Measurements from ENCODE around the gene IL1R1. TPM values are rescaled to one million over a fixed set of nuclear protein-coding genes. Genes with fewer than 3 reads are reported as not detected.

The IL1R1 gene
- polyA plus RNA-seq, 1 donor (not counting 4 experiments of a cell fraction or from before 2014, with no cell fraction given) = 7.5 TPM

DNA sequence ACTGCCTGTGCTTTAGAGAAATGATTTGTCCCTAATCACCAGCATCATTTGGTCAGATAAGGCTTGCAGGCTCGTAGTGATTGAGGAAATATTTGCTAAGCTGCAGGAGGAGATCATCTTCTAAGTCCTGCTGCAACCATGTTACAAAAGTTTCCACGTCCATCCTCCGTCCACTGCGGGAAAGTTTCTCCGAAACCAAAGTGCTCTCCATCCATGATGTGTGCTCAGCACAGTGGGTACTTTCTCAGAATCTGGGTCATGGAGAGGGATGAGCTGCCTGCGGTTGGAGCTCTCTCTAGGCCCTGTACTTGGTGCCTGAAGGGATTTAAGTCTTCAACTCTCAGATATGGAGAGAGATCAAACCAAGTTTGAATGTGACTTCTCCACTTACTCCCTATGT lies 83.6 kb downstream of the IL1R1 start:
- H2AFZ ChIP-seq (ENCODE audit: control insufficient read depth, low read length) = no peak overlapping the region
- H3K4me3 ChIP-seq (ENCODE audit: control insufficient read depth in 2 of 3, extremely low read depth in 1 of 3, insufficient read depth in 2 of 3, low read depth in 1 of 3, low read length in 3 of 3) = no peak overlapping the region

DNA sequence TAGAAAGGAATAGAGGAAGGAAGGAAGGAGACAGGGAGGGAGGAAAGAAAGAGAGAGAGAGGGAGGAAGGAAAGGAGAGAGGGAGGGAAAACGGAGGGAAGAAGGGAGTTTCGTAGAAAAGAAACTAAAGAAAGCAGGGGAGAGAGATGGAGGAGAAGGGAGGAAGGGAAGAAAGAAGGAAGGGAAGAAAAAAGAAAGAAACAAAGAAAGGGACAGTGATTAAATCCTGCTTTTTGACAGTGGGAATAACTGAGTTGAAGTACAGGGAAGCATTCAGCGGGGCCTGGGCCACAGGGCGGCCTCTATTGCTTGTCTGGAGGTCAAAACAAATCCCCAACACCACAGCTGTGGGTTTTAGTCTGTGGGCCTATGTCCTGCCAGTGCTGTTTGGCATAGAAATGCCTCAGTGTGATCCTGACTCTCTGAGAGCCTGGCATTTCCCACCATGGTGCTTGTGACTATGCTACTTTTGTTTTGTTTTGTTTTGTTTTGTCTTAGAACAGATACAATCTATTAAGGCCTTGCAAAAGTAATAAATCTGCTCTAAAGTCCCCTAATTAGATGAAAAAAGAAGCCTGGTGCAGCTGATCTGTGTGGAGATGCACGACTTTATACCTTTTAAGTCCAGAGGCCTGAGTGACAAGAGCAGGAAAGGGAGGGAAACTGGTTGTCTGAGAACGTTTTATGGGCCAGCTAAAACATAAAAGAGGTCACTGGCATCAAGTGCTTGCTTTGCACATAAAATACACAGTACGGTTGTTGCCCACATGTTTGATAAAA lies 84.3 kb downstream of the IL1R1 start:
- Histone ChIP-seq H3K27ac (ENCODE audit: control insufficient read depth, insufficient read depth, low read length) (peak overlapping the region; percentile 87), H3K27me3 (ENCODE audit: control insufficient read depth, extremely low read depth, insufficient read depth, low read length) (no peaks in the 10 kb centered on the region), H4K20me1 (ENCODE audit: control insufficient read depth, extremely low read depth, insufficient read depth, low read length) (no peaks in the 10 kb centered on the region), H3K4me3 (ENCODE audit: control insufficient read depth in 2 of 3, extremely low read depth in 1 of 3, insufficient read depth in 2 of 3, low read depth in 1 of 3, low read length in 3 of 3) (no peak overlapping the region), H3K9me1 (ENCODE audit: control insufficient read depth, extremely low read depth, insufficient read depth, low read length) (no peaks in the 10 kb centered on the region), H3K79me2 (ENCODE audit: control insufficient read depth, insufficient read depth, low read length) (no peaks in the 10 kb centered on the region), H2AFZ (ENCODE audit: control insufficient read depth, low read length) (no peak overlapping the region), H3K9me3 (ENCODE audit: control insufficient read depth, low read depth, low read length) (no peaks in the 10 kb centered on the region), H3K4me1 (ENCODE audit: control insufficient read depth, extremely low read depth, insufficient read depth, low read length) (peaks cover 17% of the 10 kb centered on the region), H3K4me2 (ENCODE audit: control insufficient read depth, extremely low read depth, insufficient read depth, low read depth, low read length) (peak overlapping the region; percentile 70), H3K36me3 (ENCODE audit: control insufficient read depth in 2 of 2, extremely low read depth in 1 of 2, insufficient read depth in 2 of 2, low read length in 2 of 2) (peaks cover 0 to 2% of the 10 kb centered on the region in 2 experiments), H3K9ac (ENCODE audit: control insufficient read depth, extremely low read depth, insufficient read depth, low read length) (peak overlapping the region; percentile 67)
- DNase-seq (ENCODE audit: low read depth, low spot score) = no peak
- FAIRE-seq = no peak
- TF ChIP-seq EZH2 (IDR thresholded peaks at IDR 0.05; ENCODE audit: low read length) = no peak
- TF ChIP-seq, protein P1, sequence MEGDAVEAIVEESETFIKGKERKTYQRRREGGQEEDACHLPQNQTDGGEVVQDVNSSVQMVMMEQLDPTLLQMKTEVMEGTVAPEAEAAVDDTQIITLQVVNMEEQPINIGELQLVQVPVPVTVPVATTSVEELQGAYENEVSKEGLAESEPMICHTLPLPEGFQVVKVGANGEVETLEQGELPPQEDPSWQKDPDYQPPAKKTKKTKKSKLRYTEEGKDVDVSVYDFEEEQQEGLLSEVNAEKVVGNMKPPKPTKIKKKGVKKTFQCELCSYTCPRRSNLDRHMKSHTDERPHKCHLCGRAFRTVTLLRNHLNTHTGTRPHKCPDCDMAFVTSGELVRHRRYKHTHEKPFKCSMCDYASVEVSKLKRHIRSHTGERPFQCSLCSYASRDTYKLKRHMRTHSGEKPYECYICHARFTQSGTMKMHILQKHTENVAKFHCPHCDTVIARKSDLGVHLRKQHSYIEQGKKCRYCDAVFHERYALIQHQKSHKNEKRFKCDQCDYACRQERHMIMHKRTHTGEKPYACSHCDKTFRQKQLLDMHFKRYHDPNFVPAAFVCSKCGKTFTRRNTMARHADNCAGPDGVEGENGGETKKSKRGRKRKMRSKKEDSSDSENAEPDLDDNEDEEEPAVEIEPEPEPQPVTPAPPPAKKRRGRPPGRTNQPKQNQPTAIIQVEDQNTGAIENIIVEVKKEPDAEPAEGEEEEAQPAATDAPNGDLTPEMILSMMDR (optimal IDR thresholded peaks at IDR 0.05 in 1 of 3, IDR thresholded peaks at IDR 0.05 in 1 of 3, conservative IDR thresholded peaks at IDR 0.05 in 1 of 3; ENCODE audit: extremely low read depth in 1 of 3, insufficient read depth in 2 of 3, low read length in 3 of 3) = no peak
- dilution Hi-C loops (cut with MboI; ENCODE audit: extremely low pct_ligation_motif_present, low sequenced_read_pairs) = no loop called here

More for the DNA sequence above, 83.6 kb downstream of the IL1R1 start:
- Histone ChIP-seq H3K27ac (ENCODE audit: control insufficient read depth, insufficient read depth, low read length) (no peak overlapping the region), H3K4me1 (ENCODE audit: control insufficient read depth, extremely low read depth, insufficient read depth, low read length) (peaks cover 17% of the 10 kb centered on the region), H3K9ac (ENCODE audit: control insufficient read depth, extremely low read depth, insufficient read depth, low read length) (no peak overlapping the region), H3K9me1 (ENCODE audit: control insufficient read depth, extremely low read depth, insufficient read depth, low read length) (no peaks in the 10 kb centered on the region), H3K9me3 (ENCODE audit: control insufficient read depth, low read depth, low read length) (no peaks in the 10 kb centered on the region), H3K79me2 (ENCODE audit: control insufficient read depth, insufficient read depth, low read length) (no peaks in the 10 kb centered on the region), H3K27me3 (ENCODE audit: control insufficient read depth, extremely low read depth, insufficient read depth, low read length) (no peaks in the 10 kb centered on the region), H3K36me3 (ENCODE audit: control insufficient read depth in 2 of 2, extremely low read depth in 1 of 2, insufficient read depth in 2 of 2, low read length in 2 of 2) (peaks cover 0 to 2% of the 10 kb centered on the region in 2 experiments), H3K4me2 (ENCODE audit: control insufficient read depth, extremely low read depth, insufficient read depth, low read depth, low read length) (no peak overlapping the region), H4K20me1 (ENCODE audit: control insufficient read depth, extremely low read depth, insufficient read depth, low read length) (no peaks in the 10 kb centered on the region)
- dilution Hi-C loops (cut with MboI; ENCODE audit: extremely low pct_ligation_motif_present, low sequenced_read_pairs) = no loop called here
- no peak for TF ChIP-seq EZH2 (IDR thresholded peaks at IDR 0.05; ENCODE audit: low read length)
- TF ChIP-seq, protein P1 (optimal IDR thresholded peaks at IDR 0.05 in 1 of 3, IDR thresholded peaks at IDR 0.05 in 1 of 3, conservative IDR thresholded peaks at IDR 0.05 in 1 of 3; ENCODE audit: extremely low read depth in 1 of 3, insufficient read depth in 2 of 3, low read length in 3 of 3) = no peak
- DNase-seq (ENCODE audit: low read depth, low spot score) (no peak), FAIRE-seq (no peak)

Data from keratinocyte (primary cell).